22Rv1 (cell line): ENCODE data around the gene CD151.

ENCODE experiments used
- ZFX ChIP-seq: fragments of 450-650 bp; IDR thresholded peaks from 2 replicates; pipeline ENCODE4 v1.6.1; 2017; ENCODE audit warnings: antibody characterized with exemption, borderline replicate concordance
- TF ChIP-seq, protein P1 (sequence below): fragments of 450-650 bp; IDR thresholded peaks from 2 replicates; pipeline ENCODE4 v1.5.1; 2017; ENCODE audit warnings: mild to moderate bottlenecking

DNA sequence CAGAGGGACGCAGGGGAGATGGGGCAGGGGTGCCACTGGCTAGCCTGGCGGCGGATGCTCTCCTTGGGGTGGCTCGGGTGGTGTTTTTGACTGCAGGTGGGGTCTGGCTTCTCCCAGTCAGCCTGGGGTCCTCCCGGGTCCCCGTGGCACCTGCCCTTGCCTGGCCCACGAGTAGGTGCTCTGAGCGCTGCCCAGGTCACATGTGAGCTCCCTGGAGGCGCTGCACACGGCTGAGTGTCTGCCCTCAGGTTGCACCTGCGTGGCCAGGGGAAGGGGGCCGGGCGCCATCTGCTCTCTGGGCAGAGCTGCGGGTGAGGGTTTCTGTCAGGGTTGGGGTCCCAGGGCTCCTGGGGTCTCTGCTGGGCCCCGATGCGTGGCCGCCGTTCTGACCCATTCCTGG lies 15.1 kb downstream of the CD151 start:
- TF ChIP-seq, protein P1, sequence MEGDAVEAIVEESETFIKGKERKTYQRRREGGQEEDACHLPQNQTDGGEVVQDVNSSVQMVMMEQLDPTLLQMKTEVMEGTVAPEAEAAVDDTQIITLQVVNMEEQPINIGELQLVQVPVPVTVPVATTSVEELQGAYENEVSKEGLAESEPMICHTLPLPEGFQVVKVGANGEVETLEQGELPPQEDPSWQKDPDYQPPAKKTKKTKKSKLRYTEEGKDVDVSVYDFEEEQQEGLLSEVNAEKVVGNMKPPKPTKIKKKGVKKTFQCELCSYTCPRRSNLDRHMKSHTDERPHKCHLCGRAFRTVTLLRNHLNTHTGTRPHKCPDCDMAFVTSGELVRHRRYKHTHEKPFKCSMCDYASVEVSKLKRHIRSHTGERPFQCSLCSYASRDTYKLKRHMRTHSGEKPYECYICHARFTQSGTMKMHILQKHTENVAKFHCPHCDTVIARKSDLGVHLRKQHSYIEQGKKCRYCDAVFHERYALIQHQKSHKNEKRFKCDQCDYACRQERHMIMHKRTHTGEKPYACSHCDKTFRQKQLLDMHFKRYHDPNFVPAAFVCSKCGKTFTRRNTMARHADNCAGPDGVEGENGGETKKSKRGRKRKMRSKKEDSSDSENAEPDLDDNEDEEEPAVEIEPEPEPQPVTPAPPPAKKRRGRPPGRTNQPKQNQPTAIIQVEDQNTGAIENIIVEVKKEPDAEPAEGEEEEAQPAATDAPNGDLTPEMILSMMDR = no peak
- TF ChIP-seq ZFX = no peak
